Astrocyte (in vitro differentiated cells and primary cell): Measurements from ENCODE around the gene ZNF43. TPM values are rescaled to one million over a fixed set of nuclear protein-coding genes. Genes with fewer than 3 reads are reported as not detected.
A peak's percentile ranks its signal among the peaks of the same experiment; 100 is the strongest.

Experiments
- DNase-seq: peaks from one replicate; pipeline ENCODE4 v3.0.0-alpha.2; 2010; ENCODE audit warnings: low read depth
- FAIRE-seq: peaks from 2 replicates; lab custom pipeline; 2011; peaks lifted over from hg19 to GRCh38; lab: Jason Lieb, UNC
- H2AFZ ChIP-seq: 2 replicates; pipeline ENCODE4 v1.6.0; 2012; ENCODE audit warnings: low read depth, low read length, inconsistent platforms
- H3K27ac ChIP-seq: 2 replicates; pipeline ENCODE4 v1.5.1; 2011; ENCODE audit warnings: low read depth, low read length, inconsistent platforms
- H3K27me3 ChIP-seq: 2 replicates; pipeline ENCODE4 v1.6.0; 2011; ENCODE audit warnings: low read length, inconsistent platforms; ENCODE audit not compliant: insufficient read depth
- H3K36me3 ChIP-seq: 2 replicates; pipeline ENCODE4 v1.5.1; 2011; ENCODE audit warnings: low read length, inconsistent platforms; ENCODE audit not compliant: insufficient read depth
- H3K4me1 ChIP-seq: 2 replicates; pipeline ENCODE4 v1.5.1; 2011; ENCODE audit warnings: low read length, inconsistent platforms; ENCODE audit not compliant: insufficient read depth
- H3K4me2 ChIP-seq: 2 replicates; pipeline ENCODE4 v1.6.0; 2012; ENCODE audit warnings: low read length, inconsistent platforms
- H3K4me3 ChIP-seq: 2 replicates; pipeline ENCODE4 v1.5.1; 2011; ENCODE audit warnings: low read depth, mild to moderate bottlenecking, low read length, inconsistent platforms; ENCODE audit not compliant: insufficient read depth
- H3K79me2 ChIP-seq: 2 replicates; pipeline ENCODE4 v1.6.0; 2012; ENCODE audit warnings: mild to moderate bottlenecking, low read length, inconsistent platforms; ENCODE audit not compliant: insufficient read depth
- H3K9ac ChIP-seq: 2 replicates; pipeline ENCODE4 v1.6.0; 2012; ENCODE audit warnings: mild to moderate bottlenecking, low read length, inconsistent platforms
- H3K9me3 ChIP-seq: 2 replicates; pipeline ENCODE4 v1.5.1; 2012; ENCODE audit warnings: low read depth, mild to moderate bottlenecking, low read length, inconsistent platforms; ENCODE audit not compliant: insufficient read depth
- H4K20me1 ChIP-seq: 2 replicates; pipeline ENCODE4 v1.6.0; 2012; ENCODE audit warnings: low read length, inconsistent platforms; ENCODE audit not compliant: insufficient read depth
- H3K27ac Mint-ChIP-seq: one replicate; pipeline ENCODE4 v1.8.0; 2021; ENCODE audit warnings: mild to moderate bottlenecking, mixed read lengths; ENCODE audit not compliant: unreplicated experiment
- H3K27me3 Mint-ChIP-seq: one replicate; pipeline ENCODE4 v1.8.0; 2021; ENCODE audit warnings: low read depth, mixed read lengths; ENCODE audit not compliant: unreplicated experiment
- H3K36me3 Mint-ChIP-seq: one replicate; pipeline ENCODE4 v1.8.0; 2021; ENCODE audit warnings: low read depth, mixed read lengths; ENCODE audit not compliant: unreplicated experiment
- H3K4me1 Mint-ChIP-seq: one replicate; pipeline ENCODE4 v1.8.0; 2021; ENCODE audit warnings: low read depth, mixed read lengths; ENCODE audit not compliant: unreplicated experiment
- H3K4me3 Mint-ChIP-seq: one replicate; pipeline ENCODE4 v1.8.0; 2021; ENCODE audit warnings: mild to moderate bottlenecking, moderate library complexity, mixed read lengths; ENCODE audit not compliant: unreplicated experiment
- H3K9me3 Mint-ChIP-seq: one replicate; pipeline ENCODE4 v1.8.0; 2021; ENCODE audit warnings: mild to moderate bottlenecking, mixed read lengths; ENCODE audit not compliant: unreplicated experiment
- CTCF ChIP-seq: IDR thresholded peaks from 2 replicates; pipeline ENCODE4 v1.5.1; 2011; ENCODE audit warnings: low read depth, mild to moderate bottlenecking, inconsistent platforms, low read length, moderate library complexity; ENCODE audit not compliant: insufficient read depth
- EZH2 ChIP-seq: IDR thresholded peaks from 2 replicates; pipeline ENCODE4 v1.6.1; 2012; ENCODE audit warnings: mild to moderate bottlenecking, low read length, inconsistent platforms; ENCODE audit not compliant: insufficient read depth
- total RNA-seq: library from RNA; stranded (reverse); gene quantifications from 2 replicates; pipeline ENCODE4 v1.2.1, GENCODE V29; 2021

ZNF43 gene
- total RNA-seq, 1 donor from 2014 or later = 15.3 TPM

DNA sequence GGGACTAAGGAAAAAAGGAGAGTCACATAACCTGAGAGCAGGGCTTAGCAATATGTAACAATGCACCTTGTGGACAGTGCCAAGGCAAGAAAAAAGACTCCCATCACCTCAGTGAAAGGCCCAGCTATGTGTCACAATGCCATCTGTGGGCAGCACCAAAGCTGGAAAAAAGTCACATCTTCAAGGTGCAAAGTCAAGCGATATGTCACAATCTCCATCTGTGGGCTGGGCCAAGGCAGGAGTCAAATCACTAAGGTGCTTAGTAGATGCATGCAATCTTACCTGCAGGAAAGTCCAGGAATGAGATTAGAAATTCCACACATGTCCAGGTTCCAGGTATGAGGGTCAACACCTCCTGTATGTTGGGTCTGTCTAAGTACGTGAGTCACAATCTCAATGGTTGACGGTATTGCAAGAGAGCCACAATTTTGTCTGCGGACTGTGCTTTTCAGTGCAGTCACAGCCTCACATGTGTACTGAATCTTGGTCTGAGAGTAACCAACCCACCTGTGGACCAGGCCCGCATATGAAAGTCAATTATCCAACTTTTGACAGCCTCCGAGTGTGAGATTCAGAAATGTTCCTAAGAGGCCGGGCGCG, 14.8 kb upstream of the ZNF43 start:
- no peaks in the 10 kb centered on the region for H3K27me3 Mint-ChIP-seq
- DNase-seq = no peak
- peak overlapping the region; percentile 93 for H3K4me3 Mint-ChIP-seq
- peaks cover 6% of the 10 kb centered on the region for H3K4me1 ChIP-seq
- FAIRE-seq = no peak
- no peak overlapping the region for H3K27ac Mint-ChIP-seq
- H3K4me3 ChIP-seq = peak overlapping the region; percentile 79
- H3K4me2 ChIP-seq = peak overlapping the region; percentile 81
- H3K4me1 Mint-ChIP-seq = peaks cover 3% of the 10 kb centered on the region
- TF ChIP-seq CTCF (no peak), EZH2 (no peak)
- no peaks in the 10 kb centered on the region for H4K20me1 ChIP-seq
- peaks cover 38% of the 10 kb centered on the region for H3K79me2 ChIP-seq
- peaks cover 5% of the 10 kb centered on the region for H3K9me3 Mint-ChIP-seq
- peak overlapping the region; percentile 47 for H3K9ac ChIP-seq
- H3K9me3 ChIP-seq = peaks cover 3% of the 10 kb centered on the region
- peaks cover 4% of the 10 kb centered on the region for H3K36me3 ChIP-seq
- H2AFZ ChIP-seq = no peak overlapping the region
- no peaks in the 10 kb centered on the region for H3K27me3 ChIP-seq
- H3K27ac ChIP-seq = no peak overlapping the region
- H3K36me3 Mint-ChIP-seq = peaks cover 10% of the 10 kb centered on the region

DNA sequence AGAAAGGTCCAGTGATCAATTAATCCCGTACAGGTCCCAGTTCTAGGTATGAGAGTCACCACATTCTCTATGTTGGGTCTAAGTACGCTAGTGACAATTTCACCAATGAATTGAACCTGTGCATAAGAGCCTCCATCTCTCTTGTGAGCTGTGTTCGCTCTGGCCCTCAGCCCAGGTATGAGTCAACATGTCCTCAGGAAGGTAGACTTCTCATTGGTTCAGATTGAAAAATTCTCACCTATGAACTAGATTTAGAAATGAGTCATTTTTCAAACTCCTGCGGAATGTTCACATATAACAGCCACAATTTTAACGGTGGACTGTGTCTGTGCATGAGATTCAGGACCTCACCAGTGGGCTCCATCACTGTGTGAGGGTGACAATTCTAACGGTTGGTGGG, 12.7 kb upstream of the ZNF43 start:
- DNase-seq = peak; percentile 61

More for the DNA sequence above, 12.7 kb upstream of the ZNF43 start:
- Mint-ChIP-seq H3K27me3 (no peaks in the 10 kb centered on the region), H3K9me3 (no peaks in the 10 kb centered on the region), H3K27ac (no peak overlapping the region), H3K4me1 (peaks cover 3% of the 10 kb centered on the region), H3K4me3 (no peak overlapping the region), H3K36me3 (peaks cover 19% of the 10 kb centered on the region)
- Histone ChIP-seq H3K4me1 (peaks cover 6% of the 10 kb centered on the region), H3K4me2 (no peak overlapping the region), H3K9me3 (peaks cover 3% of the 10 kb centered on the region), H4K20me1 (no peaks in the 10 kb centered on the region), H3K4me3 (no peak overlapping the region), H3K79me2 (peaks cover 38% of the 10 kb centered on the region), H3K27me3 (no peaks in the 10 kb centered on the region), H3K9ac (no peak overlapping the region), H3K36me3 (peaks cover 11% of the 10 kb centered on the region), H2AFZ (no peak overlapping the region), H3K27ac (no peak overlapping the region)
- TF ChIP-seq CTCF = no peak
- no peak for TF ChIP-seq EZH2
- no peak for FAIRE-seq
